ENCODE results near the gene NEK5.

NEK5 gene

DNA sequence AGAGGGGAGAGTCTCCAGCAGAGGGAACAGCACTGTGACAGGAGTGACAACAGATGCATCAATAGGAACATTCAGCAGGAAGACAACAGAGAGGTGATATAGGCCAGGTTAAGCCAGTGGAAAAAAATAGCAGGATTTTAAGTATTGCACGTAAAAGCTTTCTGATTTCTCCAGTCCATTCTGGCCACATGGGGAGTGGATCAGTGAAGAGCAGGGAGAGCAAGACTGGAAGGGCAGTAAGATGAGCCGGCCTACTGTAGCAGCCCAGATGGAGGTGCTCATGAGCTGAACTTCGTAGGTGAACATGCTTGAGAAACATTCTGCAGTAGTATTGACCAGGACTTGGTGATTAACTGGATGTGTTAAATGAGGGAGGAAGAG lies 102.6 kb downstream of the NEK5 start:
- no peak overlapping the region for H3K27ac ChIP-seq (ENCODE audit: extremely low read depth, low read depth, low read length)
- no peaks in the 10 kb centered on the region for H3K9me3 ChIP-seq (ENCODE audit: control insufficient read depth, insufficient read depth, low read depth, low read length)
- H3K4me1 ChIP-seq (ENCODE audit: control insufficient read depth, insufficient read depth, low read length): no peaks in the 10 kb centered on the region
- no peak overlapping the region for H3K4me3 ChIP-seq (ENCODE audit: low read depth, low read length)
- TF ChIP-seq, protein P1, sequence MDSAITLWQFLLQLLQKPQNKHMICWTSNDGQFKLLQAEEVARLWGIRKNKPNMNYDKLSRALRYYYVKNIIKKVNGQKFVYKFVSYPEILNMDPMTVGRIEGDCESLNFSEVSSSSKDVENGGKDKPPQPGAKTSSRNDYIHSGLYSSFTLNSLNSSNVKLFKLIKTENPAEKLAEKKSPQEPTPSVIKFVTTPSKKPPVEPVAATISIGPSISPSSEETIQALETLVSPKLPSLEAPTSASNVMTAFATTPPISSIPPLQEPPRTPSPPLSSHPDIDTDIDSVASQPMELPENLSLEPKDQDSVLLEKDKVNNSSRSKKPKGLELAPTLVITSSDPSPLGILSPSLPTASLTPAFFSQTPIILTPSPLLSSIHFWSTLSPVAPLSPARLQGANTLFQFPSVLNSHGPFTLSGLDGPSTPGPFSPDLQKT (IDR thresholded peaks at IDR 0.05; ENCODE audit: borderline replicate concordance, low read depth, low read length): no peak
- no peak for TF ChIP-seq PRDM1 (tag by site-specific recombination; IDR thresholded peaks at IDR 0.05)
- TF ChIP-seq ZNF776 (tag by site-specific recombination; IDR thresholded peaks at IDR 0.05; ENCODE audit: borderline replicate concordance): no peak
- TF ChIP-seq ZNF610 (tag by site-specific recombination; IDR thresholded peaks at IDR 0.05; ENCODE audit: borderline replicate concordance): no peak
- TF ChIP-seq HOXD13 (CRISPR knock-in tag; IDR thresholded peaks at IDR 0.05; ENCODE audit: borderline replicate concordance): no peak
- TF ChIP-seq, protein P2, sequence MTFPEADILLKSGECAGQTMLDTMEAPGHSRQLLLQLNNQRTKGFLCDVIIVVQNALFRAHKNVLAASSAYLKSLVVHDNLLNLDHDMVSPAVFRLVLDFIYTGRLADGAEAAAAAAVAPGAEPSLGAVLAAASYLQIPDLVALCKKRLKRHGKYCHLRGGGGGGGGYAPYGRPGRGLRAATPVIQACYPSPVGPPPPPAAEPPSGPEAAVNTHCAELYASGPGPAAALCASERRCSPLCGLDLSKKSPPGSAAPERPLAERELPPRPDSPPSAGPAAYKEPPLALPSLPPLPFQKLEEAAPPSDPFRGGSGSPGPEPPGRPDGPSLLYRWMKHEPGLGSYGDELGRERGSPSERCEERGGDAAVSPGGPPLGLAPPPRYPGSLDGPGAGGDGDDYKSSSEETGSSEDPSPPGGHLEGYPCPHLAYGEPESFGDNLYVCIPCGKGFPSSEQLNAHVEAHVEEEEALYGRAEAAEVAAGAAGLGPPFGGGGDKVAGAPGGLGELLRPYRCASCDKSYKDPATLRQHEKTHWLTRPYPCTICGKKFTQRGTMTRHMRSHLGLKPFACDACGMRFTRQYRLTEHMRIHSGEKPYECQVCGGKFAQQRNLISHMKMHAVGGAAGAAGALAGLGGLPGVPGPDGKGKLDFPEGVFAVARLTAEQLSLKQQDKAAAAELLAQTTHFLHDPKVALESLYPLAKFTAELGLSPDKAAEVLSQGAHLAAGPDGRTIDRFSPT (tag by site-specific recombination; IDR thresholded peaks at IDR 0.05): no peak
- TF ChIP-seq ZNF416 (tag by site-specific recombination; IDR thresholded peaks at IDR 0.05): no peak
- TF ChIP-seq SCRT2 (tag by site-specific recombination; IDR thresholded peaks at IDR 0.05): no peak
- no peak for TF ChIP-seq GLIS2 (tag by site-specific recombination; IDR thresholded peaks at IDR 0.05)
- TF ChIP-seq ZNF561 (tag by site-specific recombination; IDR thresholded peaks at IDR 0.05; ENCODE audit: borderline replicate concordance): no peak
- no peak for TF ChIP-seq ZNF501 (tag by site-specific recombination; IDR thresholded peaks at IDR 0.05)
- H3K36me3 ChIP-seq (ENCODE audit: control insufficient read depth in 2 of 2, insufficient read depth in 1 of 2, low read length in 2 of 2): peaks cover 4 to 49% of the 10 kb centered on the region in 2 experiments; a peak in 2 of 3 replicates
- CTCF ChIA-PET: interaction anchor here (0.6 kb wide), 1 partner anchor 705 kb away, joined by 3 read pairs; no protein-coding TSS in a partner anchor
- POLR2A ChIA-PET: no interaction called here

GRCh38 chr13:52025475-52026245 lies 103.2 kb downstream of the NEK5 start:
- no peaks in the 10 kb centered on the region for H3K4me1 ChIP-seq (ENCODE audit: control insufficient read depth, insufficient read depth, low read length)
- CTCF ChIA-PET: no interaction called here
- POLR2A ChIA-PET: no interaction called here
- H3K9me3 ChIP-seq (ENCODE audit: control insufficient read depth, insufficient read depth, low read depth, low read length): no peaks in the 10 kb centered on the region
- H3K27ac ChIP-seq (ENCODE audit: extremely low read depth, low read depth, low read length): no peak overlapping the region
- no peak overlapping the region for H3K4me3 ChIP-seq (ENCODE audit: low read depth, low read length)
- peaks cover 4 to 55% of the 10 kb centered on the region in 2 experiments; a peak in 2 of 3 replicates for H3K36me3 ChIP-seq (ENCODE audit: control insufficient read depth in 2 of 2, insufficient read depth in 1 of 2, low read length in 2 of 2)
- TF ChIP-seq SCRT2 (tag by site-specific recombination; IDR thresholded peaks at IDR 0.05) (peak; percentile 91), SCRT1 (tag by site-specific recombination; IDR thresholded peaks at IDR 0.05; ENCODE audit: borderline replicate concordance) (peak; percentile 58; the same call in 1 of the 2 replicates), ZNF391 (tag by site-specific recombination; IDR thresholded peaks at IDR 0.05; ENCODE audit: borderline replicate concordance, low read depth) (no peak), ZNF529 (tag by site-specific recombination; IDR thresholded peaks at IDR 0.05; ENCODE audit: insufficient replicate concordance) (no peak), ZBTB6 (tag by site-specific recombination; IDR thresholded peaks at IDR 0.05) (no peak), ZNF211 (tag by site-specific recombination; IDR thresholded peaks at IDR 0.05; ENCODE audit: low read depth) (no peak), FEZF1 (tag by site-specific recombination; IDR thresholded peaks at IDR 0.05) (no peak)
- TF ChIP-seq, protein P3, sequence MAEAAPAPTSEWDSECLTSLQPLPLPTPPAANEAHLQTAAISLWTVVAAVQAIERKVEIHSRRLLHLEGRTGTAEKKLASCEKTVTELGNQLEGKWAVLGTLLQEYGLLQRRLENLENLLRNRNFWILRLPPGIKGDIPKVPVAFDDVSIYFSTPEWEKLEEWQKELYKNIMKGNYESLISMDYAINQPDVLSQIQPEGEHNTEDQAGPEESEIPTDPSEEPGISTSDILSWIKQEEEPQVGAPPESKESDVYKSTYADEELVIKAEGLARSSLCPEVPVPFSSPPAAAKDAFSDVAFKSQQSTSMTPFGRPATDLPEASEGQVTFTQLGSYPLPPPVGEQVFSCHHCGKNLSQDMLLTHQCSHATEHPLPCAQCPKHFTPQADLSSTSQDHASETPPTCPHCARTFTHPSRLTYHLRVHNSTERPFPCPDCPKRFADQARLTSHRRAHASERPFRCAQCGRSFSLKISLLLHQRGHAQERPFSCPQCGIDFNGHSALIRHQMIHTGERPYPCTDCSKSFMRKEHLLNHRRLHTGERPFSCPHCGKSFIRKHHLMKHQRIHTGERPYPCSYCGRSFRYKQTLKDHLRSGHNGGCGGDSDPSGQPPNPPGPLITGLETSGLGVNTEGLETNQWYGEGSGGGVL (tag by site-specific recombination; IDR thresholded peaks at IDR 0.05): no peak
